Measurements from ENCODE around the gene FOXB2.

Gene FOXB2

DNA sequence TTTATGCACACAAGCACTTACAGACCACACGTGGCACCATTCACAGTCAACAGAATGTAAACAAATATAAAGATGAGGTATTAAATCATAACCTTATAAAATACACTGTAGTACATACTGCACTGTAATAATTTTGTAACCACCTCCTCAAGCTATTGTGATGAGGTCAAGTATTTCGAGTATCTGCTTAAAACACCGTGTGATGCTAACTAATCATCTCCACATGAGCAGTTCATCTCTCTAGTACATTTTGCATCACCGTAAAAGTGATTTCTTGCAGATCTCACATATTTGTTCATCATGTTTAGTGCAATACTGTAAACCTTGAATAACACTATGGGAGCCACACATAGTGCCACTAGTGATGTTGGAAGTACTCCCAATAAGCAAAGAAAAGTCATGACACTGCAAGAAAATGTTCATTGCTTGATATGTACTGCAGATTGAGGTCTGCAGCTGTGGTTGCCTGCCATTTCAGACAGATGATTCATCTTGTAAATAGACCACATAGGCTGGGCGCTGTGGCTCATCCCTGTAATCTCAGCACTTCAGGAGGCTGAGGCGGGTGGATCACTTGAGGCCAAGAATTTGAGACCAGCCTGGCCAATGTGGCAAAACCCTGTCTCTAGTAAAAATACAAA is 44.3 kb downstream of the FOXB2 start:
- DNase-seq (ENCODE audit: low spot score), result no peak

- no peak for DNase-seq (ENCODE audit: low spot score)
Measured at GRCh38 chr9:77066388-77066787, 46.9 kb downstream of the FOXB2 start.
